ENCODE data around the gene HDAC4.

The HDAC4 gene

DNA sequence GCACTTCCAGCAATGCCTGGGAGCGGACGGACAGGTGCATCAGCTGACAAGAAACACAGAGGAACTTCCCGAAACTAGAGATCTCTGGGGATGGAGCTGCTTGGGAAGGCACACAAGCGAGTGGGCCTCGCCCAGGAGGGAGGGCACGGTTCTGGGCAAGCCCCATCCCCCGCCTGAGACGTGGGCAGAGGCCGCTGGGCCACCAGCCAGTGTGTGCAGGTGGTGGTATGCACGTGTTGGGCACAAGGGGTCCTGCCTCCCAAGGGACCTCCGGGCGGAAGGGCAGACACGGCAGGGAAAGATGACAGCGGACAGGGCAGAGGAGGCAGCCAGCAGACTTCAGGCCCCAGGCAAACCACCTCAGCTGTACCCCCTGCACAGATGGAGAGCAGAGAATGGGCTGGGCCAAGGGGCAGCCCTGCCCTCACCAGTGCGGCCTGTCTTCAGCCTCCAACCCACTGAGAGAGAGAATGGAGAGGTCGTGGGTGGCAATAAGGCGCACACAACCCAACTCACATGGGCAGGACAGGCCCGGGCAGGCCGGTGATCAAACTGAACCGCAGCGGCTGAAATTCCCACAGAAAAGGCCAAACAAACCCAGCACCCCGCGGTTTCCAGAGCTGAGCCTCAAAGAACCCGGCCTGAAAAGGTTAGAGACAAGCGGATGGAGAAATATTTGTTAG lies 51.2 kb downstream of the HDAC4 start:
- Histone ChIP-seq H3K4me2 (ENCODE audit: low read depth, low read length, poor library complexity, severe bottlenecking) (no peak overlapping the region), H3K4me3 (ENCODE audit: insufficient read depth, low read length, poor library complexity, severe bottlenecking) (no peak overlapping the region), H2AFZ (ENCODE audit: low read depth, low read length, severe bottlenecking) (no peak overlapping the region), H3K9me2 (replicated peaks; ENCODE audit: insufficient read depth, low read length) (no peaks in the 10 kb centered on the region), H3F3A (ENCODE audit: insufficient read depth) (no peaks in the 10 kb centered on the region), H3K9me3 (ENCODE audit: insufficient read depth, low read length) (peaks cover 7% of the 10 kb centered on the region; the same call in 1 of the 2 replicates), H3K9ac (ENCODE audit: low read length) (no peak overlapping the region), H3K79me2 (ENCODE audit: insufficient read depth, low read length) (no peaks in the 10 kb centered on the region), H3K27ac (ENCODE audit: low read depth, low read length) (no peak overlapping the region), H3K36me3 (ENCODE audit: low read length) (no peaks in the 10 kb centered on the region), H3K27me3 (ENCODE audit: low read length) (no peaks in the 10 kb centered on the region), H4K20me1 (ENCODE audit: low read depth, low read length) (no peaks in the 10 kb centered on the region)
- TF ChIP-seq, protein P1, sequence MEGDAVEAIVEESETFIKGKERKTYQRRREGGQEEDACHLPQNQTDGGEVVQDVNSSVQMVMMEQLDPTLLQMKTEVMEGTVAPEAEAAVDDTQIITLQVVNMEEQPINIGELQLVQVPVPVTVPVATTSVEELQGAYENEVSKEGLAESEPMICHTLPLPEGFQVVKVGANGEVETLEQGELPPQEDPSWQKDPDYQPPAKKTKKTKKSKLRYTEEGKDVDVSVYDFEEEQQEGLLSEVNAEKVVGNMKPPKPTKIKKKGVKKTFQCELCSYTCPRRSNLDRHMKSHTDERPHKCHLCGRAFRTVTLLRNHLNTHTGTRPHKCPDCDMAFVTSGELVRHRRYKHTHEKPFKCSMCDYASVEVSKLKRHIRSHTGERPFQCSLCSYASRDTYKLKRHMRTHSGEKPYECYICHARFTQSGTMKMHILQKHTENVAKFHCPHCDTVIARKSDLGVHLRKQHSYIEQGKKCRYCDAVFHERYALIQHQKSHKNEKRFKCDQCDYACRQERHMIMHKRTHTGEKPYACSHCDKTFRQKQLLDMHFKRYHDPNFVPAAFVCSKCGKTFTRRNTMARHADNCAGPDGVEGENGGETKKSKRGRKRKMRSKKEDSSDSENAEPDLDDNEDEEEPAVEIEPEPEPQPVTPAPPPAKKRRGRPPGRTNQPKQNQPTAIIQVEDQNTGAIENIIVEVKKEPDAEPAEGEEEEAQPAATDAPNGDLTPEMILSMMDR (IDR thresholded peaks at IDR 0.05; ENCODE audit: insufficient read depth, low read length, poor library complexity, severe bottlenecking) = no peak
- no peak for TF ChIP-seq EZH2phosphoT487 (conservative IDR thresholded peaks at IDR 0.05; ENCODE audit: low read length)

DNA sequence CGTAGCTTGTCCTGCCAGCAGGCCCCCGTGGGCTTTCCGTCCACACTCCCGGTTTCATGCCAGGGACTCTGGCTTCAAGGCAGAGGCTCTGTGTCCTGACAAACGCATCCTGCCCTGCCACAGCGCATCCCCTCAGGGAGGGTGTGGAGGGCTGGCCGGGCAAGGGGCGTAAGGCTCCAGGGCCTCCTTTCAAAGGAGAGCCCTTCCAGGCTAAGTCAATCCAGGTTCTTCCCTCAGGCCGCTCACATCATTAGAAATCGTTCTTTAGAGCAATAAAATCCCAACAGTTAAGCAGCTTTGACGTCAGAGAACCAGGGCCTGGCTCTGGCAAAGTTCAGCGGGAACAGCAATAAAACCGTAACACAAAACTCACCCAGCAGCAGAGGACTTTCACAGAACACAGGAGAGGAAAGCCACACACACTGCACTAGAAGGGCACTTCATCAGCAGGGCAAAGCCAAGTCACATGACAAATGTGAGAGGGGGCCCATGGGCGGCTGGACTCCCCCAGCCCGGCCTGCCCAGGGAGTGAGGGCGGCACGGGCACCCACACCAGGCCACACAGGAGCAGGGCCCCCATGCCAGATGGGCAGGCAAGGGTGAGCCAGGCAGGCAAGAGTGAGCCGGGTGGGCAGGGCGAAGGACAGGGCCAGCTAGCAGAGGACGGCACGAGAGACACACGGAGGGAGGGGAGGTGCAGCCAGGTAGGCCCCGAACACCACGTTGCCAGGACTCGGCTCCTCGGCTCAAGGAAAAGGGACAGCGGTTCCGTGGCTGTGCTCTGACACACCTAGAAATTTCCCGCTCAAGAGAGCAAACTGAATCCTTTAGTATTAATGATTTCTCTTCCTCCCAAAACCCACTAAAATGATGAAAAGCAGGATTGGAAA lies 52.0 kb downstream of the HDAC4 start:
- H3K27ac ChIP-seq (ENCODE audit: low read depth, low read length) = no peak overlapping the region
- H3K36me3 ChIP-seq (ENCODE audit: low read length) = no peaks in the 10 kb centered on the region
- H3K4me2 ChIP-seq (ENCODE audit: low read depth, low read length, poor library complexity, severe bottlenecking) = no peak overlapping the region
- H3K4me3 ChIP-seq (ENCODE audit: insufficient read depth, low read length, poor library complexity, severe bottlenecking) = no peak overlapping the region
- no peaks in the 10 kb centered on the region for H3K9me2 ChIP-seq (replicated peaks; ENCODE audit: insufficient read depth, low read length)
- H3K9ac ChIP-seq (ENCODE audit: low read length) = no peak overlapping the region
- H3F3A ChIP-seq (ENCODE audit: insufficient read depth) = no peaks in the 10 kb centered on the region
- no peaks in the 10 kb centered on the region for H3K27me3 ChIP-seq (ENCODE audit: low read length)
- H3K79me2 ChIP-seq (ENCODE audit: insufficient read depth, low read length) = no peaks in the 10 kb centered on the region
- 0 out of 2 replicates have a peak, but pooled peaks cover 5% of the 10 kb centered on the region for H3K9me3 ChIP-seq (ENCODE audit: insufficient read depth, low read length)
- no peaks in the 10 kb centered on the region for H4K20me1 ChIP-seq (ENCODE audit: low read depth, low read length)
- TF ChIP-seq, protein P1 (IDR thresholded peaks at IDR 0.05; ENCODE audit: insufficient read depth, low read length, poor library complexity, severe bottlenecking) = no peak
- no peak for TF ChIP-seq EZH2phosphoT487 (conservative IDR thresholded peaks at IDR 0.05; ENCODE audit: low read length)
- H2AFZ ChIP-seq (ENCODE audit: low read depth, low read length, severe bottlenecking) = no peak overlapping the region

DNA sequence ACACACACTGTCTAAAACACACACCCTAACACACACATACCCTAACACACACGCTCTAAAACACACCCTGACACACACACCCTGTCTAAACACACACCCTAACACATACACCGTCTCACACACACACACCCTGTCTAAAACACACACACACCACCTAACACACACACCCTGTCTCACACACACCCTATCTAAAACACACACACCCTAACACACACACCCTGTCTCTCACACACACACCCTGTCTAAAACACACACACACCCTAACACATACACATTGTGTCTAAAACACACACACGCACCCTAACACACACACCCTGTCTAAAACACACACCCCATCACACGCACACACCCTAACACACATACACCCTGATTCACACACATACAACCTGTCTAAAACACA lies 54.1 kb downstream of the HDAC4 start:
- H3K36me3 ChIP-seq (ENCODE audit: low read length) = no peaks in the 10 kb centered on the region
- no peaks in the 10 kb centered on the region for H3F3A ChIP-seq (ENCODE audit: insufficient read depth)

More for the DNA sequence above, 54.1 kb downstream of the HDAC4 start:
- TF ChIP-seq, protein P1 (IDR thresholded peaks at IDR 0.05; ENCODE audit: insufficient read depth, low read length, poor library complexity, severe bottlenecking) = no peak
- TF ChIP-seq EZH2phosphoT487 (conservative IDR thresholded peaks at IDR 0.05; ENCODE audit: low read length) = no peak
- Histone ChIP-seq H4K20me1 (ENCODE audit: low read depth, low read length) (no peaks in the 10 kb centered on the region), H3K27ac (ENCODE audit: low read depth, low read length) (no peak overlapping the region), H3K9me3 (ENCODE audit: insufficient read depth, low read length) (0 out of 2 replicates have a peak, but pooled peaks cover 5% of the 10 kb centered on the region), H3K9ac (ENCODE audit: low read length) (no peak overlapping the region), H3K4me2 (ENCODE audit: low read depth, low read length, poor library complexity, severe bottlenecking) (no peak overlapping the region), H3K79me2 (ENCODE audit: insufficient read depth, low read length) (no peaks in the 10 kb centered on the region), H2AFZ (ENCODE audit: low read depth, low read length, severe bottlenecking) (no peak overlapping the region), H3K27me3 (ENCODE audit: low read length) (no peaks in the 10 kb centered on the region), H3K4me3 (ENCODE audit: insufficient read depth, low read length, poor library complexity, severe bottlenecking) (no peak overlapping the region), H3K9me2 (replicated peaks; ENCODE audit: insufficient read depth, low read length) (no peaks in the 10 kb centered on the region)
